Tibial artery (tissue), 4 donors: Measurements from ENCODE around the gene OVAAL.
A peak's percentile ranks its signal among the peaks of the same experiment; 100 is the strongest.

Experiments
- DNase-seq, 2 donors: peaks; one replicate each; pipeline ENCODE4 v3.0.0-alpha.2; 2019
- H3K27ac ChIP-seq, 2 donors: fragments of 200-600 bp; sonication (generic) in 1 of 2; 1 replicate in 1 of 2; 2 replicates in 1 of 2; pipeline ENCODE4 v1.5.1; 2018 to 2019; ENCODE audit warnings: mild to moderate bottlenecking in 1 of 2
- H3K27me3 ChIP-seq, 2 donors: fragments of 200-600 bp; sonication (generic) in 1 of 2; one replicate each; pipeline versions ENCODE4 v1.5.1 to v1.6.0; 2016 to 2019
- H3K36me3 ChIP-seq, 3 donors: fragments of 200-600 bp; sonication (generic) in 2 of 3; one replicate each; pipeline ENCODE4 v1.5.1; 2016 to 2019; ENCODE audit warnings: mild to moderate bottlenecking in 2 of 3
- H3K4me1 ChIP-seq, 4 donors: fragments of 200-600 bp; sonication (generic) in 2 of 4; 1 replicate in 3 of 4; 2 replicates in 1 of 4; pipeline ENCODE4 v1.5.1; 2016 to 2019
- H3K4me3 ChIP-seq, 2 donors: fragments of 200-600 bp; sonication (generic) in 1 of 2; 1 replicate in 1 of 2; 2 replicates in 1 of 2; pipeline ENCODE4 v1.5.1; 2018 to 2019; ENCODE audit warnings: mild to moderate bottlenecking in 2 of 2
- H3K9me3 ChIP-seq, 3 donors: fragments of 200-600 bp; sonication (generic) in 1 of 3; one replicate each; pipeline ENCODE4 v1.5.1; 2016 to 2019
- intact Hi-C: fragments of 100-400 bp; cut with DNase I; formaldehyde crosslinking; loops from one replicate; pipeline ENCODE4 v1.15.0; 2023; ENCODE audit warnings: low total_unique reads
- TF ChIP-seq, protein P1 (sequence below), 2 experiments: fragments of 200-600 bp in 1 of 2; fragments of 450-650 bp in 1 of 2; IDR thresholded peaks; one replicate each; pipeline ENCODE4 v1.5.1; 2017 to 2019; ENCODE audit warnings: antibody characterized with exemption in 2 of 2, mild to moderate bottlenecking in 1 of 2, moderate library complexity in 1 of 2

OVAAL gene

GRCh38 chr1:180560200-180560867 lies 1.6 kb downstream of the OVAAL start:
- intact Hi-C loops = loop anchor here (2.0 kb wide), 1 partner anchor 30 kb away; no protein-coding TSS in a partner anchor
- Histone ChIP-seq H3K9me3 (no peaks in the 10 kb centered on the region), H3K4me1 (peaks cover 0 to 38% (median 23%) of the 10 kb centered on the region in 4 donors), H3K4me3 (no peak overlapping the region), H3K27ac (peak overlapping the region; percentile 3 to 66), H3K27me3 (no peaks in the 10 kb centered on the region), H3K36me3 (no peaks in the 10 kb centered on the region)
- no peak for DNase-seq
- TF ChIP-seq, protein P1, sequence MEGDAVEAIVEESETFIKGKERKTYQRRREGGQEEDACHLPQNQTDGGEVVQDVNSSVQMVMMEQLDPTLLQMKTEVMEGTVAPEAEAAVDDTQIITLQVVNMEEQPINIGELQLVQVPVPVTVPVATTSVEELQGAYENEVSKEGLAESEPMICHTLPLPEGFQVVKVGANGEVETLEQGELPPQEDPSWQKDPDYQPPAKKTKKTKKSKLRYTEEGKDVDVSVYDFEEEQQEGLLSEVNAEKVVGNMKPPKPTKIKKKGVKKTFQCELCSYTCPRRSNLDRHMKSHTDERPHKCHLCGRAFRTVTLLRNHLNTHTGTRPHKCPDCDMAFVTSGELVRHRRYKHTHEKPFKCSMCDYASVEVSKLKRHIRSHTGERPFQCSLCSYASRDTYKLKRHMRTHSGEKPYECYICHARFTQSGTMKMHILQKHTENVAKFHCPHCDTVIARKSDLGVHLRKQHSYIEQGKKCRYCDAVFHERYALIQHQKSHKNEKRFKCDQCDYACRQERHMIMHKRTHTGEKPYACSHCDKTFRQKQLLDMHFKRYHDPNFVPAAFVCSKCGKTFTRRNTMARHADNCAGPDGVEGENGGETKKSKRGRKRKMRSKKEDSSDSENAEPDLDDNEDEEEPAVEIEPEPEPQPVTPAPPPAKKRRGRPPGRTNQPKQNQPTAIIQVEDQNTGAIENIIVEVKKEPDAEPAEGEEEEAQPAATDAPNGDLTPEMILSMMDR (IDR thresholded peaks at IDR 0.05) = no peak

DNA sequence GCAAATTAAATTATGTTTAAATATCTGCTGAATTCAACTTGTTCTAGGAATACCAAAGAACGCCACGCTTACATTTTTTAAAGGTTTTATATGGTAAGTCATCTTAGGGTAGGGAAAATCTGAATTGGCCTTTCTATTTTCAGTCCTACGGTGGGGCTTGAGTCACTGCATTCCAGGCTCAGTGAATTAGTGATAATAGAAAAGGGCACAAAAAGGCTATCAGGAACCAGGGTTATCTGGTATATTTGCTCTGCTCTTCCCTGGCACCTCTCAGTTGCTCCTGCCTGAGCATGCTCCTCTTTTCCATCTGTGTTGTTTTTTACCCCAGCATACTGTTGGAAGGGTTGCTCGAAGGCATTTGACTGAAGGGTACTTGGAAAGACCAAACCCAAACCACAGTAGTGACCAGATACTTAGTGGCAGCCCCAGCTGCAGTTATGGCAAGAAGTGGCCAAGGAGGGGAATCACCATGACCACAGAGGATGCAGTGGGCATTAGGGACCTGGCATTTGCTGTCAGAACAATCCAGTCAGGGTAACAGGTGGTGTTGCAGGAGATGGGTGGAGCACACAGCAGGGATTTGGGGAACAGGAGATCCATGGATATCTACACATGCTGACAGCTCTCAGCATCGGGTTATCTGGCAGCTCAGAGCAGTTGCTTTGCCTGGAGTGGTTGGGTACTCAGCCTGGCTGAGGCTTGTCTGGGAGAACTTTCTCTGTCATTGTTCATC lies 2.3 kb downstream of the OVAAL start:
- intact Hi-C loops = loop anchor here (2.0 kb wide), 1 partner anchor 30 kb away; no protein-coding TSS in a partner anchor
- DNase-seq = no peak
- H3K36me3 ChIP-seq = no peaks in the 10 kb centered on the region
- H3K9me3 ChIP-seq = no peaks in the 10 kb centered on the region
- peaks cover 0 to 38% (median 23%) of the 10 kb centered on the region in 4 donors for H3K4me1 ChIP-seq
- no peak overlapping the region for H3K4me3 ChIP-seq
- peak overlapping the region; percentile 3 to 66 for H3K27ac ChIP-seq
- TF ChIP-seq, protein P1 (IDR thresholded peaks at IDR 0.05) = no peak
- no peaks in the 10 kb centered on the region for H3K27me3 ChIP-seq

DNA sequence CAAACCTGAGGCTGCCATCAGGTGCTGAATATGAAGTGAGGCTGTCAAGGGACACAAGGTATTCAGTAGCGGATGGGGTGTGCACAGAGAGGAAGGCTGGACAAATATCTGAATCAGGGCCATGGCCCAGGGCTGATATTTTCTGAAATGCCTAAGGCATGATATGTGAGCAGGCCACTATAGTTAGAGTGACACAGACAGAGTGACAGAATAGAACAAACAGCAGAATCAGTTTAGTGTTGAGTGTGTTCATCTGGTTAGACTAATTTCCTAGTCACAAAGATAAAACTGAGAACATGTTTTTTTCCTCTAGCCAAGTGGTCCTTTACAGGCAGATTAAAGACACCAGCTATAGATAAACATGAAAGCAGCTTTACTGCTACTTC lies 3.9 kb downstream of the OVAAL start:
- DNase-seq = no peak
- Histone ChIP-seq H3K27me3 (no peaks in the 10 kb centered on the region), H3K27ac (peak overlapping the region; percentile 48 to 66), H3K4me1 (peaks cover 0 to 38% (median 23%) of the 10 kb centered on the region in 4 donors), H3K4me3 (no peak overlapping the region), H3K9me3 (no peaks in the 10 kb centered on the region), H3K36me3 (no peaks in the 10 kb centered on the region)
- intact Hi-C loops = no loop called here
- TF ChIP-seq, protein P1 (IDR thresholded peaks at IDR 0.05) = no peak

DNA sequence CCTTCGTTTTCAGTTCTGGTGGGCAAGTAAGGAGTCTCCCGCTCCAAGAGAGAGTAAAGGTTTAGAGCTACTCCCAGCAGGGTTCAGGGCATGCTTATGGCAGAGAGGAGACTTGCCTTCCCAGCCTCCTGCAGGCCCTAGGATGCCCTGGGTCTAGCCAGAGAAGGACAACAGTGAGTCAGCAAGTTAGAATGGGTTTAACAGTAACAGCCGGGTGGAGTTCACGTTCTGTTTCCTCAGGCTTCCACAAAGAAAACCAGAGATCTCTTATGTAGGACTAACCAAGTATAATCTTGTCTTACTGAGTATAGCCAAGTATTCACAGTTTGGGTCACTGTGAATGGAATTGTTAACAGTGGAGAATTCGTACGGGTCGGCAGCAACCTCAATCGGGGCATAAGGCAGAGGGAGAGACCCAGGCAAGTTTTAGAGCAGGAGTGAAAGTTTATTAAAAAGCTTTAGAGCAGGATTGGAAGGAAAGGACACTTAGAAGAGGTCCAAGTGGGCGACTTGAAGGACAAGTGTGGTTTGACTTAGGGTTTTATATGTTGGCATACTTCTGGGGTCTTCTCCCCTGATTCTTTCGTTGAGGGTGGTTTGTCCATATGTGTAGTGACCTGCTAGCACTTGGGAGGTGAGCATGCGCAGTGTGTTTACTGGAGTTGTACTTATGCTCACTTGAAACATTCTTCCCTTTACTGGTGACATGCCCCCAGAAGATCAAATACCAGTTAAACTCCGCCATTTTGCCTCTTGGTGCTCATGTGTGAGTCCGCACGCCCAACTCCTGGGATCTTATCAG lies 4.5 kb downstream of the OVAAL start:
- intact Hi-C loops = no loop called here
- no peak overlapping the region for H3K4me3 ChIP-seq
- no peaks in the 10 kb centered on the region for H3K9me3 ChIP-seq
- peaks cover 0 to 38% (median 23%) of the 10 kb centered on the region in 4 donors for H3K4me1 ChIP-seq
- TF ChIP-seq, protein P1 (IDR thresholded peaks at IDR 0.05) = no peak
- H3K36me3 ChIP-seq = no peaks in the 10 kb centered on the region
- peak overlapping the region; percentile 48 to 66 for H3K27ac ChIP-seq
- DNase-seq = no peak
- H3K27me3 ChIP-seq = no peaks in the 10 kb centered on the region

DNA sequence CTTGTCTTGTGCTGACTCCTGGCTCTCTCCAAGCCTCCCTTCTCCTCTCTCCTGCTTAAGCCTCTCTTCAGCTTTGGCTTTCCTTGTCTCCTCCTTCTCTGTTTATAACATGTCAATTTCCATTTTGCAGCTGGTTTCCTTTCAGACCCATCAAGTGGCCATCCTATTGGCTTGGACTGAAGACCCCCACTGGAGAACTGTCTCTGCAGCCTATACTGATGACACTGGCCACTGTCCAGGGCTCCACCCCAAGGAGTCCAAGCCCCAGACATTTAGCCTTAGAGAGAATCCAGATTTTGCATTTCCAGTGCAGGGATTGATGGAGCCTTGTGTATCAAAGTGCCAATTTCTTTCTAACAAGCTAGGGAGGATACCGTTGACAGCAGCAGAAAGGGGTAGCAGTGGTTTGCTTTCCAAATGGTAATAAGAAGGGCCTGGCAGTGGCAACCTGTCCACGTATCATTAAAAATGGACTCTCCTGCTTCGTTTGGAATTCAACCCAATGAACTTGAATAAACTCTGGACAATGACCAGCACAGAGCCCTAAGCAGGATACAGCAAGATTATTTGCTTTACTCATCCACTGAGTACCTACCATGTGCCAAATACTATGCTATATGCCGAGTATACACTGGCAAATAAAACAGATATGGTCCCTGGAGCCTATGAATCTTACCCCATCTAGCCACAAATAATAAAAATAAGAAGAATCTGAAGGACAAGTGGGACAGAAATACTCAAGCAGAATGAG lies 6.5 kb downstream of the OVAAL start:
- H3K9me3 ChIP-seq = no peaks in the 10 kb centered on the region
- H3K4me3 ChIP-seq = no peak overlapping the region
- H3K4me1 ChIP-seq = peaks cover 0 to 33% (median 22%) of the 10 kb centered on the region in 4 donors
- TF ChIP-seq, protein P1 (IDR thresholded peaks at IDR 0.05) = no peak
- no peak overlapping the region for H3K27ac ChIP-seq
- no peaks in the 10 kb centered on the region for H3K27me3 ChIP-seq
- intact Hi-C loops = no loop called here
- H3K36me3 ChIP-seq = no peaks in the 10 kb centered on the region
- no peak for DNase-seq
